K562 (cell line): Measurements from ENCODE around the gene SCRN2. TPM values are rescaled to one million over a fixed set of nuclear protein-coding genes. Genes with fewer than 3 reads are reported as not detected.

ENCODE experiments used
- ATAC-seq: fragments of 200-7000 bp; cut with Tn5 transposase; 3 replicates; pipeline ENCODE4 v1.9.1; 2020; ENCODE audit warnings: moderate library complexity
- BruUV-seq: library from RNA; stranded (reverse); fragments of 400-500 nt; replicated peaks from 2 replicates; lab custom pipeline; 2021; lab: Mats Ljungman, UMichigan
- CTCF ChIA-PET: fragments of 300-600 bp; formaldehyde crosslinking; extraction: SDS; loops from one replicate; lab custom pipeline; 2021; ENCODE audit warnings: low intra/inter-chr PET ratio; lab: Yijun Ruan, JAX
- POLR2A ChIA-PET: fragments of 300-600, 350-650 bp; sonication (Branson Sonifier 250); formaldehyde crosslinking; extraction: SDS; loops from one replicate; lab custom pipeline; 2021; ENCODE audit warnings: antibody characterized with exemption, inconsistent platforms; lab: Yijun Ruan, JAX
- DNase-seq, 4 experiments: peaks; one replicate each; pipeline versions ENCODE4 v3.0.0 to v3.0.0-alpha.2; 2011 to 2018; ENCODE audit warnings: low spot score in 3 of 4, mixed read lengths in 3 of 4; ENCODE audit errors: extremely low read depth in 1 of 4
- FAIRE-seq: peaks from 2 replicates; lab custom pipeline; 2011; peaks lifted over from hg19 to GRCh38; lab: Jason Lieb, UNC
- H2AFZ ChIP-seq: 2 replicates; pipeline ENCODE4 v1.6.0; 2011; ENCODE audit warnings: low read depth, low read length, control low read depth, inconsistent platforms
- H3K27ac ChIP-seq: fragments of 200-600 bp; 3 replicates; pipeline ENCODE4 v1.8.0; 2011; ENCODE audit warnings: low read depth, mild to moderate bottlenecking, control low read depth, inconsistent platforms, low read length, moderate library complexity, mixed read lengths; ENCODE audit errors: extremely low read depth
- H3K27me3 ChIP-seq, 2 experiments: fragments of 300-600 bp in 1 of 2; 2 replicates in 1 of 2; 3 replicates in 1 of 2; pipeline versions ENCODE4 v1.6.0 to v1.8.0; 2011; ENCODE audit warnings: inconsistent platforms in 2 of 2, low read length in 2 of 2, mild to moderate bottlenecking in 1 of 2, mixed read lengths in 1 of 2, moderate library complexity in 1 of 2; ENCODE audit not compliant: control insufficient read depth in 2 of 2, insufficient read depth in 2 of 2
- H3K36me3 ChIP-seq: fragments of 300-600 bp; 3 replicates; pipeline ENCODE4 v1.8.0; 2011; ENCODE audit warnings: mild to moderate bottlenecking, low read length, inconsistent platforms; ENCODE audit not compliant: control insufficient read depth, insufficient read depth
- H3K4me1 ChIP-seq, 2 experiments: fragments of 200-600 bp in 1 of 2; replicated peaks in 1 of 2; 2 replicates in 1 of 2; 3 replicates in 1 of 2; pipeline versions ENCODE4 v1.5.1 to v1.8.0; 2011; ENCODE audit warnings: inconsistent platforms in 2 of 2, low read length in 2 of 2, mild to moderate bottlenecking in 1 of 2, mixed read lengths in 1 of 2, moderate library complexity in 1 of 2; ENCODE audit not compliant: control insufficient read depth in 2 of 2, insufficient read depth in 2 of 2
- H3K4me2 ChIP-seq: 2 replicates; pipeline ENCODE4 v1.6.1; 2011; ENCODE audit warnings: low read length, control low read depth, inconsistent platforms, mixed read lengths; ENCODE audit not compliant: insufficient read depth
- H3K4me3 ChIP-seq: fragments of 200-600 bp; sonication (generic), shearing (Covaris generic); 2 replicates; pipeline ENCODE4 v1.5.1; 2016; ENCODE audit warnings: control low read depth, inconsistent platforms
- H3K79me2 ChIP-seq: fragments of 200-600 bp; 3 replicates; pipeline ENCODE4 v1.8.0; 2011; ENCODE audit warnings: low read length, inconsistent platforms; ENCODE audit not compliant: control insufficient read depth, insufficient read depth
- H3K9ac ChIP-seq, 2 experiments: 2 replicates each; pipeline versions ENCODE4 v1.6.0 to v1.6.1; 2011; ENCODE audit warnings: low read depth in 2 of 2, low read length in 2 of 2, control low read depth in 1 of 2, inconsistent platforms in 1 of 2, mild to moderate bottlenecking in 1 of 2, mixed read lengths in 1 of 2; ENCODE audit not compliant: insufficient read depth in 1 of 2
- H3K9me1 ChIP-seq: one replicate; pipeline ENCODE4 v1.6.0; 2011; ENCODE audit warnings: inconsistent platforms, mild to moderate bottlenecking, low read length, moderate library complexity; ENCODE audit not compliant: control insufficient read depth, insufficient read depth
- H3K9me3 ChIP-seq: replicated peaks from 2 replicates; pipeline ENCODE4 v1.5.1; 2011; ENCODE audit warnings: low read depth, low read length, inconsistent platforms; ENCODE audit not compliant: control insufficient read depth, insufficient read depth
- H4K20me1 ChIP-seq: replicated peaks from 2 replicates; pipeline ENCODE4 v1.6.1; 2011; ENCODE audit warnings: low read length, inconsistent platforms, mixed read lengths; ENCODE audit not compliant: control insufficient read depth, insufficient read depth
- BCL6 ChIP-seq: fragments of 250-450 bp; sonication (Bioruptor Pico); IDR thresholded peaks from 2 replicates; pipeline ENCODE4 v1.4.0; 2020
- BDP1 ChIP-seq: IDR thresholded peaks from 3 replicates; pipeline ENCODE4 v1.6.1; 2011; ENCODE audit not compliant: insufficient read length, insufficient read depth
- CTBP1 ChIP-seq: fragments of 450-650 bp; IDR thresholded peaks from 2 replicates; pipeline ENCODE4 v1.6.1; 2016; ENCODE audit warnings: borderline replicate concordance
- EP400 ChIP-seq: fragments of 450-650 bp; IDR thresholded peaks from 2 replicates; pipeline ENCODE4 v1.6.1; 2017; ENCODE audit warnings: antibody characterized with exemption, mild to moderate bottlenecking, moderate library complexity
- GATA2 ChIP-seq: sonication (generic); formaldehyde crosslinking; IDR thresholded peaks from 2 replicates; pipeline ENCODE4 v1.4.0; 2020; ENCODE audit warnings: mild to moderate bottlenecking, missing genetic modification reagents
- HDGF ChIP-seq: fragments of 450-650 bp; IDR thresholded peaks from 2 replicates; pipeline ENCODE4 v1.6.1; 2016
- RBM34 ChIP-seq: fragments of 200-400 bp; formaldehyde crosslinking; IDR thresholded peaks from 2 replicates; pipeline ENCODE4 v1.6.1; 2018; ENCODE audit warnings: low read length, borderline replicate concordance; ENCODE audit not compliant: insufficient read depth
- STAG1 ChIP-seq: sonication (generic); formaldehyde crosslinking; IDR thresholded peaks from 2 replicates; pipeline ENCODE4 v1.5.0; 2020; ENCODE audit warnings: missing genetic modification reagents, borderline replicate concordance
- TAF7 ChIP-seq: fragments of 450-650 bp; IDR thresholded peaks from 2 replicates; pipeline ENCODE4 v1.6.1; 2016; ENCODE audit warnings: missing genetic modification characterization, missing compliant biosample characterization
- ZNF224 ChIP-seq: sonication (generic); formaldehyde crosslinking; IDR thresholded peaks from 2 replicates; pipeline ENCODE4 v1.8.0; 2022; ENCODE audit warnings: mild to moderate bottlenecking, missing genetic modification reagents
- ZNF253 ChIP-seq: fragments of 250-450 bp; sonication (Bioruptor Pico); conservative IDR thresholded peaks from 2 replicates; pipeline ENCODE4 v1.6.1; 2021; ENCODE audit warnings: mild to moderate bottlenecking
- ZNF316 ChIP-seq: fragments of 450-650 bp; IDR thresholded peaks from 2 replicates; pipeline ENCODE4 v1.6.1; 2016
- ZNF766 ChIP-seq: fragments of 200-800 bp; sonication (Bioruptor generic); conservative IDR thresholded peaks from 2 replicates; pipeline ENCODE4 v1.6.1; 2016; ENCODE audit warnings: missing genetic modification characterization, missing compliant biosample characterization
- WGBS: fragments of 100-300 bp; shearing (Covaris generic); methylation state at CpG from one replicate; pipeline ENCODE4 v1.1.6; 2016; ENCODE audit warnings: low coverage, mixed read lengths; ENCODE audit not compliant: insufficient coverage; ENCODE audit errors: missing lambda C conversion rate; 5-methylcytosine and 5-hydroxymethylcytosine counted together
- in situ Hi-C: fragments of 300-500 bp; cut with MboI; formaldehyde crosslinking; loops from 4 replicates; pipeline ENCODE4 v1.15.0; 2018; ENCODE audit warnings: inconsistent platforms, mixed read lengths
- intact Hi-C: fragments of 100-400 bp; cut with micrococcal nuclease; formaldehyde crosslinking; loops from 2 replicates; pipeline ENCODE4 v1.14.2; 2022
- polyA plus RNA-seq, 8 experiments: library from polyadenylated mRNA; depleted of rRNA in 4 of 8; stranded (reverse) in 5 of 8; unstranded in 3 of 8; fragments of >200 nt; fragmentation: Nextera tagmentation in 2 of 8; fragmentation: Illumina TruSeq in 1 of 8; extraction: Ambion mirVana in 2 of 8; extraction: Trizol in 1 of 8; gene quantifications; 2 replicates each; pipeline versions ENCODE4 v1.2.1 to v1.2.3, GENCODE V29; 2011 to 2014; ENCODE audit warnings: inconsistent platforms in 1 of 8, missing spikeins in 1 of 8
- total RNA-seq, 7 experiments: library from RNA; depleted of rRNA in 6 of 7; stranded (reverse); fragments of >200 nt in 6 of 7; fragmentation: Illumina TruSeq in 2 of 7; extraction: Trizol in 2 of 7; gene quantifications; 2 replicates each; pipeline versions ENCODE4 v1.2.1 to v1.2.3, GENCODE V29; 2011 to 2021; ENCODE audit warnings: low replicate concordance in 1 of 7
- TF ChIP-seq, protein P1 (sequence below): fragments of 250-450 bp; sonication (Bioruptor Pico); IDR thresholded peaks from 2 replicates; pipeline ENCODE4 v1.5.0; 2021; ENCODE audit warnings: mild to moderate bottlenecking, borderline replicate concordance
- TF ChIP-seq, protein P2 (sequence below): fragments of 250-450 bp; sonication (Bioruptor Pico); IDR thresholded peaks from 2 replicates; pipeline ENCODE4 v1.5.0; 2021

The SCRN2 gene
- total and polyA plus RNA-seq, 9 of the 15 experiments (the other 6 are each of a cell fraction or from before 2014, with no cell fraction given) = 0.25 to 32.9 (median 13.6) TPM

DNA sequence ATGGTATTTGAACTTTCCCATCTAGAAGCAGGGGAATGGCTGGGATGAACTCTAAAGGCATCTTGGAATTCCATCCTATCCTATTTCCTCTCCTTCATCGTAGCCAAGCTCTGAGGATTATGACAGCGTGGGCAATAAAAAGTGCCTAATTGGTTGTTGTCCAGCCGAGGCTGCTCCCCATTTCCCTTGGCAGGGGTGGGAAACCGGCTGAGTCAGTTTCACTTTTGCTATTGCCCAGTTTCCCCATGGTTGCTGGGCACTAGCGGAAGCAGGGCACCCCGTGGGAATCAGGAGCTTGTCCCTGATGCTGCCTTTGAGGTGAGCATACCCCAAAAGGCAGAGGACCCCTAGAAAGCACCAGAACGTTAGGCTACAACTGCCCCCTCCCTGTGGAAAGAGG is 41.2 kb upstream of the SCRN2 start:
- no TSS peak for BruUV-seq
- H3K27ac ChIP-seq = no peak overlapping the region
- FAIRE-seq (no peak), DNase-seq (no peak), ATAC-seq (no peak)
- WGBS = 57% methylated on average over 6 of the region's 7 CpGs
- TF ChIP-seq, protein P1, sequence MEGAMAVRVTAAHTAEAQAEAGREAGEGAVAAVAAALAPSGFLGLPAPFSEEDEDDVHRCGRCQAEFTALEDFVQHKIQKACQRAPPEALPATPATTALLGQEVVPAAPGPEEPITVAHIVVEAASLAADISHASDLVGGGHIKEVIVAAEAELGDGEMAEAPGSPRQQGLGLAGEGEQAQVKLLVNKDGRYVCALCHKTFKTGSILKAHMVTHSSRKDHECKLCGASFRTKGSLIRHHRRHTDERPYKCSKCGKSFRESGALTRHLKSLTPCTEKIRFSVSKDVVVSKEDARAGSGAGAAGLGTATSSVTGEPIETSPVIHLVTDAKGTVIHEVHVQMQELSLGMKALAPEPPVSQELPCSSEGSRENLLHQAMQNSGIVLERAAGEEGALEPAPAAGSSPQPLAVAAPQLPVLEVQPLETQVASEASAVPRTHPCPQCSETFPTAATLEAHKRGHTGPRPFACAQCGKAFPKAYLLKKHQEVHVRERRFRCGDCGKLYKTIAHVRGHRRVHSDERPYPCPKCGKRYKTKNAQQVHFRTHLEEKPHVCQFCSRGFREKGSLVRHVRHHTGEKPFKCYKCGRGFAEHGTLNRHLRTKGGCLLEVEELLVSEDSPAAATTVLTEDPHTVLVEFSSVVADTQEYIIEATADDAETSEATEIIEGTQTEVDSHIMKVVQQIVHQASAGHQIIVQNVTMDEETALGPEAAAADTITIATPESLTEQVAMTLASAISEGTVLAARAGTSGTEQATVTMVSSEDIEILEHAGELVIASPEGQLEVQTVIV (CRISPR knock-in tag) = no peak
- TF ChIP-seq, protein P2, sequence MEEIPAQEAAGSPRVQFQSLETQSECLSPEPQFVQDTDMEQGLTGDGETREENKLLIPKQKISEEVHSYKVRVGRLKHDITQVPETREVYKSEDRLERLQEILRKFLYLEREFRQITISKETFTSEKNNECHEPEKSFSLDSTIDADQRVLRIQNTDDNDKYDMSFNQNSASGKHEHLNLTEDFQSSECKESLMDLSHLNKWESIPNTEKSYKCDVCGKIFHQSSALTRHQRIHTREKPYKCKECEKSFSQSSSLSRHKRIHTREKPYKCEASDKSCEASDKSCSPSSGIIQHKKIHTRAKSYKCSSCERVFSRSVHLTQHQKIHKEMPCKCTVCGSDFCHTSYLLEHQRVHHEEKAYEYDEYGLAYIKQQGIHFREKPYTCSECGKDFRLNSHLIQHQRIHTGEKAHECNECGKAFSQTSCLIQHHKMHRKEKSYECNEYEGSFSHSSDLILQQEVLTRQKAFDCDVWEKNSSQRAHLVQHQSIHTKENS (CRISPR knock-in tag) = no peak
- TF ChIP-seq ZNF224 (CRISPR knock-in tag) (no peak), RBM34 (no peak), ZNF253 (CRISPR knock-in tag) (no peak), ZNF766 (no peak), BCL6 (CRISPR knock-in tag) (no peak), BDP1 (no peak), GATA2 (CRISPR knock-in tag) (no peak), TAF7 (no peak), ZNF316 (no peak), STAG1 (CRISPR knock-in tag) (no peak), EP400 (no peak), HDGF (no peak), CTBP1 (no peak)
- no peaks in the 10 kb centered on the region for H3K9me3 ChIP-seq
- POLR2A ChIA-PET = interaction anchor here (1.0 to 1.7 kb wide), 3 partner anchors 14 to 1027 kb away, joined by 3 to 8 read pairs (median 3); partner anchors contain the start of gene SP2
- no peak overlapping the region for H3K4me2 ChIP-seq
- CTCF ChIA-PET = no interaction called here
- in situ Hi-C loops = no loop called here
- peaks cover 47 to 50% of the 10 kb centered on the region in 2 experiments for H3K4me1 ChIP-seq
- no peak overlapping the region for H3K4me3 ChIP-seq
- H4K20me1 ChIP-seq = no peaks in the 10 kb centered on the region
- intact Hi-C loops = no loop called here
- H2AFZ ChIP-seq = no peak overlapping the region
- no peaks in the 10 kb centered on the region for H3K79me2 ChIP-seq
- no peak overlapping the region for H3K9ac ChIP-seq
- no peaks in the 10 kb centered on the region for H3K9me1 ChIP-seq
- no peaks in the 10 kb centered on the region for H3K36me3 ChIP-seq
- H3K27me3 ChIP-seq = no peaks in the 10 kb centered on the region; a peak in 1 of 5 replicates
